HG03342 (cell line): ENCODE results near the gene HSF5.

ENCODE experiments used
- ATAC-seq: cut with Tn5 transposase; IDR thresholded peaks from one replicate; pipeline ENCODE4 v1.9.1; 2021; ENCODE audit warnings: mild to moderate bottlenecking, moderate library complexity; ENCODE audit not compliant: unreplicated experiment

Gene HSF5

DNA sequence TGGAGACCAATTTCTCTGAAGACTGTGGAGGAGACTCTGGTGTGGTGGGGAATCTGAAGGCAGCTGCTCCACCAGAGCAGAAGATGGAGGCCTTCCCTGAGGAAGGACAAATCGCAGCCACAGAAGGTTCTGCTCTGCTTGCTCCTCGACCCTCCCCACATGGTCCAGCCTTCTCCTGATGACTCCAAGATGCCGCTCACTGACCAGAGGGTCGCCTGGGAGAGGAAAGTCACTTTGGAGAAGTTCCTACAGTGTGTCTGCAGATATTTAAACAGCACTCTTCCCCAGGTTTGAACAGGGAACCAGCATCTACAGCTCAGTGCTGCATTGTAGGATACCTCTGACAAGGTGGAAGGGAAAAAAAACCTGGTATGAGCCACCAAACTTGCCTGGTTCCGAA lies 115.2 kb downstream of the HSF5 start:
- no peak for ATAC-seq

DNA sequence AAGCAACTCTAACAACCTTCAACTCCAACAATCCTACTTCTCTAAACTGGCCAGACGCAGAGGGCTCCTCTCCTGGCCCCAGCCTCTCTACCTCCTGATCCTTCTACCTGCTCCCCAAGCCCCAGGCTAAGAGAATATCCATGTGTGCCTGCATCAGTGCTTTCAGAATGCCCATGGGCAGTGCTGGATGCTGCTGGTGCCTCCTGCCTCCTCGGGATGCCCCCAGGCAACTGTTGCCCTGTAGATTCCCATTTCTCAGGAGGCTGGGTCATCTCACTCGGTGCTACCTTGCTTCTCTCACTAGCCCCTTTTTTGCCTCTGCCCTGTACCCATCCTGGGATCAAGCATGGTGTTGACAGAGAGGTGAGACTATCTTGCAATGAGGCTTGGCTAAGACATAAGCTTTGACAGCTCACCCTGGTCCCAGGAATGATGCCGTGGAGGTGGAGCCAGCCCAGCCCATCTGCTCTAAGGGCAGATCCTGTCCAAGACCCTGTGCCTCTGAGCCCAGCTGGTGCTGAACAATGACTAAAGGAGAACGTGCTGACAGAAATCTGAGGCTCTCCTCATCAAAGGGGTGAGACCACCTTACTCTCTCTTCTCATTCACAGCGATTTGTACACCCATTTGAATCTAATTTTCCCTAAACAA lies 116.8 kb downstream of the HSF5 start:
- no peak for ATAC-seq

DNA sequence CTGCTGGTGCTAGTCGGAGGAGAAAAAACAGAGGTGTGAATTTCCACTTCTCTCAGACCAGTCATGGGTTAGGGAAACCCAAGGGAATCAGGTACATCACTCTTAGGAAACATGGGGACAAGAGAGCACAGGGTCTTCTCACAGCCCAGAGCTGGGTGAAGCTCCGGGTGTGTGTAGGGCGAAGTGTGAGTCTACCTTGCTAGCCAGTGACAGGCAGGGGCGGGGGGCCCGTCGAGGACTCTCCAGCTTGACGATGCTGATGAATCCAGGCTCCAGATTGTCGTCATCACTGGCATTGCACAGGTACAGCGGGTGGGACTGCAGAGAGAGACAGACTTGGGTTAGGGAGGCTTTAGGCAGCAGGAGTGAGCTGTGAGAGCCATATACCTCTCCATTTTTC lies 117.5 kb downstream of the HSF5 start:
- ATAC-seq = no peak

DNA sequence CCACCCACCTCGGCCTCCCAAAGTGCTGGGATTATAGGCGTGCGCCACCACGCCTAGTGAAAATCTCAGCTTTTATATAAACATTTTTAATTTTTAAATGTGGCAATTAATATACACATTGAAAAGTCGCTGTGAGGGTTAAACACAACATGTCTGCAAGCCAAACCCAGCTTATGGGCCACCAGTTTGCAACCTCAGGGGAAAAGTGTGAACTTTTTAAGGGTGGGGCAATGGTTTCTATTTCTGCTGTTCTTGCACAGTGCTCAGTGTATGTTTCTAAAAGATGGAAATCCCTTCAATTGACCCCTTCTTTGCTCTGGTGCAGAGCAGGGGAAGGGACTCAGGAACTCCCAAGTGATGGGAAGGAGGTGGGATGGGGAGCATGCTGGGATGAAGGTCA lies 117.9 kb downstream of the HSF5 start:
- ATAC-seq = no peak
